Colonic mucosa (tissue), 4 donors: ENCODE data around the gene EID2B. TPM values are rescaled to one million over a fixed set of nuclear protein-coding genes. Genes with fewer than 3 reads are reported as not detected.
A peak's percentile ranks its signal among the peaks of the same experiment; 100 is the strongest.

ENCODE experiments used
- DNase-seq: peaks from one replicate; pipeline ENCODE4 v3.0.0-alpha.2; 2020
- H3K27ac ChIP-seq: fragments of 200-600 bp; one replicate; pipeline ENCODE4 v1.8.0; 2021
- H3K27me3 ChIP-seq: fragments of 200-600 bp; one replicate; pipeline ENCODE4 v1.8.0; 2021
- H3K36me3 ChIP-seq: fragments of 200-600 bp; one replicate; pipeline ENCODE4 v1.8.0; 2021
- H3K4me1 ChIP-seq: fragments of 200-600 bp; one replicate; pipeline ENCODE4 v1.8.0; 2021; ENCODE audit warnings: mild to moderate bottlenecking
- H3K4me3 ChIP-seq: fragments of 200-600 bp; one replicate; pipeline ENCODE4 v1.8.0; 2021
- H3K9ac ChIP-seq, 2 donors: one replicate each; pipeline ENCODE4 v1.7.0; 2013; ENCODE audit warnings: control low read depth in 2 of 2, low read depth in 2 of 2, low read length in 2 of 2
- H3K9me3 ChIP-seq: fragments of 200-600 bp; one replicate; pipeline ENCODE4 v1.8.0; 2021
- intact Hi-C: fragments of 100-400 bp; cut with DNase I; formaldehyde crosslinking; loops from one replicate; pipeline ENCODE4 v1.14.1; 2022
- total RNA-seq, 2 donors: library from RNA; stranded (reverse); fragmentation: NEBNext Ultra II Directional in 1 of 2; extraction: Animal tissue kit (Norgen Biotek cat#: 25700) in 1 of 2; gene quantifications; one replicate each; pipeline ENCODE4 v1.2.1, GENCODE V29; 2021
- TF ChIP-seq, protein P1 (sequence below): fragments of 200-600 bp; IDR thresholded peaks from one replicate; pipeline ENCODE4 v1.8.0; 2022; ENCODE audit warnings: antibody characterized with exemption, mild to moderate bottlenecking
- donor health status: healthy.
- donor health status: DM: no; HTN: no; CAD: no.
- donor health status: DM: no; HTN: no; CAD: no.

The EID2B gene
- total RNA-seq, 2 donors from 2014 or later: 0.22 to 0.56 TPM

DNA sequence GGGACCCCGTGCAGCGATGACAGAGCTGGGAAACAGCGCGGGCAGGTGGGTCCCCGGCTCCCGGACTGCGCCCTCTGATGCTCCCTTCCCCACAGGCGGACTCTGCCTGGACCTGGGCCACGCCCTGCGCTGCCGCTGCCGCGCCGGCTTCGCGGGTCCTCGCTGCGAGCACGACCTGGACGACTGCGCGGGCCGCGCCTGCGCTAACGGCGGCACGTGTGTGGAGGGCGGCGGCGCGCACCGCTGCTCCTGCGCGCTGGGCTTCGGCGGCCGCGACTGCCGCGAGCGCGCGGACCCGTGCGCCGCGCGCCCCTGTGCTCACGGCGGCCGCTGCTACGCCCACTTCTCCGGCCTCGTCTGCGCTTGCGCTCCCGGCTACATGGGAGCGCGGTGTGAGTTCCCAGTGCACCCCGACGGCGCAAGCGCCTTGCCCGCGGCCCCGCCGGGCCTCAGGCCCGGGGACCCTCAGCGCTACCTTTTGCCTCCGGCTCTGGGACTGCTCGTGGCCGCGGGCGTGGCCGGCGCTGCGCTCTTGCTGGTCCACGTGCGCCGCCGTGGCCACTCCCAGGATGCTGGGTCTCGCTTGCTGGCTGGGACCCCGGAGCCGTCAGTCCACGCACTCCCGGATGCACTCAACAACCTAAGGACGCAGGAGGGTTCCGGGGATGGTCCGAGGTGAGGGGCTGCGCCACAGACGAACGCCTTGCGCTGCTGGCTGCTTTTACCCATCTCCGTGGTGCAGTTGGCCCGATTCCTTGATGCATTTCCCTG lies 25.5 kb downstream of the EID2B start:
- peaks cover 38% of the 10 kb centered on the region for H3K27me3 ChIP-seq
- TF ChIP-seq, protein P1, sequence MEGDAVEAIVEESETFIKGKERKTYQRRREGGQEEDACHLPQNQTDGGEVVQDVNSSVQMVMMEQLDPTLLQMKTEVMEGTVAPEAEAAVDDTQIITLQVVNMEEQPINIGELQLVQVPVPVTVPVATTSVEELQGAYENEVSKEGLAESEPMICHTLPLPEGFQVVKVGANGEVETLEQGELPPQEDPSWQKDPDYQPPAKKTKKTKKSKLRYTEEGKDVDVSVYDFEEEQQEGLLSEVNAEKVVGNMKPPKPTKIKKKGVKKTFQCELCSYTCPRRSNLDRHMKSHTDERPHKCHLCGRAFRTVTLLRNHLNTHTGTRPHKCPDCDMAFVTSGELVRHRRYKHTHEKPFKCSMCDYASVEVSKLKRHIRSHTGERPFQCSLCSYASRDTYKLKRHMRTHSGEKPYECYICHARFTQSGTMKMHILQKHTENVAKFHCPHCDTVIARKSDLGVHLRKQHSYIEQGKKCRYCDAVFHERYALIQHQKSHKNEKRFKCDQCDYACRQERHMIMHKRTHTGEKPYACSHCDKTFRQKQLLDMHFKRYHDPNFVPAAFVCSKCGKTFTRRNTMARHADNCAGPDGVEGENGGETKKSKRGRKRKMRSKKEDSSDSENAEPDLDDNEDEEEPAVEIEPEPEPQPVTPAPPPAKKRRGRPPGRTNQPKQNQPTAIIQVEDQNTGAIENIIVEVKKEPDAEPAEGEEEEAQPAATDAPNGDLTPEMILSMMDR: no peak
- H3K9ac ChIP-seq: no peak overlapping the region
- no peak overlapping the region for H3K27ac ChIP-seq
- H3K36me3 ChIP-seq: no peaks in the 10 kb centered on the region
- peak overlapping the region; percentile 35 for H3K4me3 ChIP-seq
- no peaks in the 10 kb centered on the region for H3K4me1 ChIP-seq
- intact Hi-C loops: no loop called here
- no peaks in the 10 kb centered on the region for H3K9me3 ChIP-seq
- DNase-seq: peak; percentile 26

DNA sequence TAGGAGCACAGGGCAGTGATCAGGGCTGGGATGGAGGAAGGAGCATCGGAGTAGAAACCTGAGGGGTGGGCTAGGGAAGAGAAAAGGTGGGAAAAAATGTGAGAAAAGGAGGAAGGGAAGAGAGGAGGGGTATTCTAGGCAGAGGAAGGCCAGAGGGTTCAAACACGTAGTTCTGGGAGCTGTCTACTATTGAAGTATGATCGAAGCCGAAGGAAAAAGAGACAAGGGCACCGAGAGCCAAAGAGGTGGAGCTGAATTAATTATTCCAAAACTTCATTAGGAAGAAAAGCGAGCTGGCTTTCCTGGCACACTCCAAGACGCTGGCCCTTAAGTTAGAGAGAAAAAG lies 26.1 kb downstream of the EID2B start:
- Histone ChIP-seq H3K4me1 (no peaks in the 10 kb centered on the region), H3K27me3 (peaks cover 38% of the 10 kb centered on the region), H3K9me3 (no peaks in the 10 kb centered on the region), H3K36me3 (no peaks in the 10 kb centered on the region), H3K27ac (no peak overlapping the region), H3K4me3 (no peak overlapping the region), H3K9ac (no peak overlapping the region)
- no peak for DNase-seq
- TF ChIP-seq, protein P1: no peak
- intact Hi-C loops: no loop called here

DNA sequence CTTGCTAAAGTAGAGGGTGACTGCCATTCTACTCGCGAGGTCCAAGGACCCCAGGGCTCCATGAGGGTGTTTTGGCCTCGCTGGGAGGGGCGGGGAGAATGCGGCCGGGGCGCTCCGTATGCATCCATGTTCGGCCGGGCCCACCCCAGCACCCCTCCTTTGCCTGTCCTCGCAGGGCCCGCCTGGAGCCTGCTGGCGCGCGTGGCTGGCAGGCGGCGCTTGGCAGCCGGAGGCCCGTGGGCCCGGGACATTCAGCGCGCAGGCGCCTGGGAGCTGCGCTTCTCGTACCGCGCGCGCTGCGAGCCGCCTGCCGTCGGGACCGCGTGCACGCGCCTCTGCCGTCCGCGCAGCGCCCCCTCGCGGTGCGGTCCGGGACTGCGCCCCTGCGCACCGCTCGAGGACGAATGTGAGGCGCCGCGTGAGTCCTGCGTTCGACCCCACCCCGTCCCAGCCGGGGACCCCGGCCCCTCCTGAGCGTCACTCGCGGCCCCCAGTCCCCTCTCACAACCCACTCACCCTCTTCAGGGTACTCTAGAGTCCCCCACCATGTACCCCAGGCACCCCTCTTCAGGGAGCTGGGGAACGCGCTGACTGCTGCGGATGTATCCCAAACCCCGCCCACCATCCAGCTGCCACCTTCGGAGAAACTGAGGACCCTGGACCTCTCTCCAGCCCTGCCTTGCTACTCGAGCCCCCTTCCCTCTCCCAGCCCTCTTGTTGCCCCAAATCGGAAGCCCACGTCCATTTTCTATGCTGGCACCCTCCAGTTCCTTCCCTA lies 29.8 kb downstream of the EID2B start:
- intact Hi-C loops: no loop called here
- no peak overlapping the region for H3K27ac ChIP-seq
- no peak overlapping the region for H3K4me3 ChIP-seq
- TF ChIP-seq, protein P1: peak; percentile 87
- H3K27me3 ChIP-seq: peaks cover 45% of the 10 kb centered on the region
- DNase-seq: peak; percentile 59
- no peaks in the 10 kb centered on the region for H3K9me3 ChIP-seq
- H3K4me1 ChIP-seq: peaks cover 15% of the 10 kb centered on the region
- no peak overlapping the region for H3K9ac ChIP-seq
- H3K36me3 ChIP-seq: no peaks in the 10 kb centered on the region

DNA sequence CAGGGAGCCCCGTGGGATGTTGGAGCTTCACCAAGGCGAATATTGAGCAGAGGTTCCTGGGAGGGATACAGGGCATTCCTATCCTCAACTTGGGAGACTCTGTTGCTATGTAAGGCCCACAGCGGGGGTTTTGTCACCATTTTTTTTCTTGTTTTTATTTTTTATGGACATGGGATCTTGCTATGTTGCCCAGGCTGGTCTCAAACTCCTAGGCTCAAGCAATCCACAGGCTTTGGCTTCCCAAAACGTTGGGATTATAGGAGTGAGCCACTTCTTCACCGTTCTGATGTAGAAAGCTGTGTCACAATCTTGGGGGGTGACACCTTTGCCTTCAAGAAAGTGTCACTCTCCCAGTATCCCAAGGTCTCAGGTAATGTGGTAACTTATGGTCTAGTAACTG lies 31.3 kb downstream of the EID2B start:
- peaks cover 32% of the 10 kb centered on the region for H3K27me3 ChIP-seq
- H3K27ac ChIP-seq: no peak overlapping the region
- DNase-seq: no peak
- H3K4me3 ChIP-seq: no peak overlapping the region
- peaks cover 18% of the 10 kb centered on the region for H3K4me1 ChIP-seq
- intact Hi-C loops: no loop called here
- H3K9ac ChIP-seq: no peak overlapping the region
- no peaks in the 10 kb centered on the region for H3K36me3 ChIP-seq
- no peaks in the 10 kb centered on the region for H3K9me3 ChIP-seq
- TF ChIP-seq, protein P1: no peak

DNA sequence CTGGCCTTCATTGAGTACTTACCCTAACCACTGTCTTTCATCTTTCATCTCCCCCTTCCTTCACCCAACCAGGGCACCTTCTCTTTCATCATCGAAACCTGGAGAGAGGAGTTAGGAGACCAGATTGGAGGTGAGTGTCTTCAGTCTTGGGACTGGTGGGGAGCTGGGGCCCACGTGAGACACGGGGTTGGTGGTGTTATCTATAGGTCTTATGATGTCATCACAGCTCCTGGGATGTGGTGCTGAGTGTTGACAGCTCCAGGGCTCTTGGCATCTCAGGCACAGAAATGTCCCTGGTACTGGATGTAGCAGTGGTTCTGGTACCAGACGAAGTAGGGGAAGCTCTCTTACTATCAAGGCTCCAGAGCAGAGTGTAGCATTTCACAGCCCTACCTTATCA lies 32.1 kb downstream of the EID2B start:
- no peaks in the 10 kb centered on the region for H3K9me3 ChIP-seq
- TF ChIP-seq, protein P1: no peak
- DNase-seq: no peak
- H3K27me3 ChIP-seq: peaks cover 29% of the 10 kb centered on the region
- no peak overlapping the region for H3K9ac ChIP-seq
- intact Hi-C loops: no loop called here
- H3K36me3 ChIP-seq: no peaks in the 10 kb centered on the region
- no peak overlapping the region for H3K27ac ChIP-seq
- peaks cover 18% of the 10 kb centered on the region for H3K4me1 ChIP-seq
- H3K4me3 ChIP-seq: no peak overlapping the region
